Mesothelial cell of epicardium (in vitro differentiated cells): ENCODE results near the gene ZNF831. TPM values are rescaled to one million over a fixed set of nuclear protein-coding genes. Genes with fewer than 3 reads are reported as not detected.

Experiments used
- DNase-seq, 2 experiments: peaks; one replicate each; pipeline ENCODE4 v3.0.0; 2021; ENCODE audit warnings: low spot score in 2 of 2; ENCODE audit not compliant: unreplicated experiment in 2 of 2
- H3K27ac Mint-ChIP-seq: 2 replicates; pipeline ENCODE4 v1.8.0; 2021; ENCODE audit warnings: mixed read lengths
- H3K27me3 Mint-ChIP-seq: 2 replicates; pipeline ENCODE4 v1.8.0; 2021; ENCODE audit warnings: low read depth, mixed read lengths
- H3K36me3 Mint-ChIP-seq: 2 replicates; pipeline ENCODE4 v1.8.0; 2021; ENCODE audit warnings: mixed read lengths
- H3K4me1 Mint-ChIP-seq: 2 replicates; pipeline ENCODE4 v1.8.0; 2021; ENCODE audit warnings: mixed read lengths
- H3K4me3 Mint-ChIP-seq: 2 replicates; pipeline ENCODE4 v1.8.0; 2021; ENCODE audit warnings: mild to moderate bottlenecking, moderate library complexity, mixed read lengths
- H3K9me3 Mint-ChIP-seq: 2 replicates; pipeline ENCODE4 v1.8.0; 2021; ENCODE audit warnings: mixed read lengths
- total RNA-seq: library from RNA; stranded (reverse); gene quantifications from 3 replicates; pipeline ENCODE4 v1.2.1, GENCODE V29; 2021
- TF ChIP-seq, protein P1 (sequence below): fragments of 200-600 bp; sonication (generic); IDR thresholded peaks from one replicate; pipeline ENCODE4 v1.5.0; 2021; ENCODE audit warnings: antibody characterized with exemption; ENCODE audit not compliant: unreplicated experiment

ZNF831 gene
- total RNA-seq, 1 donor from 2014 or later = 0.02 TPM

- Mint-ChIP-seq H3K36me3 (no peaks in the 10 kb centered on the region), H3K27ac (no peak overlapping the region), H3K27me3 (peaks cover 59% of the 10 kb centered on the region), H3K4me1 (peaks cover 10% of the 10 kb centered on the region), H3K9me3 (peaks cover 14% of the 10 kb centered on the region), H3K4me3 (no peak overlapping the region)
- DNase-seq = no peak
- TF ChIP-seq, protein P1, sequence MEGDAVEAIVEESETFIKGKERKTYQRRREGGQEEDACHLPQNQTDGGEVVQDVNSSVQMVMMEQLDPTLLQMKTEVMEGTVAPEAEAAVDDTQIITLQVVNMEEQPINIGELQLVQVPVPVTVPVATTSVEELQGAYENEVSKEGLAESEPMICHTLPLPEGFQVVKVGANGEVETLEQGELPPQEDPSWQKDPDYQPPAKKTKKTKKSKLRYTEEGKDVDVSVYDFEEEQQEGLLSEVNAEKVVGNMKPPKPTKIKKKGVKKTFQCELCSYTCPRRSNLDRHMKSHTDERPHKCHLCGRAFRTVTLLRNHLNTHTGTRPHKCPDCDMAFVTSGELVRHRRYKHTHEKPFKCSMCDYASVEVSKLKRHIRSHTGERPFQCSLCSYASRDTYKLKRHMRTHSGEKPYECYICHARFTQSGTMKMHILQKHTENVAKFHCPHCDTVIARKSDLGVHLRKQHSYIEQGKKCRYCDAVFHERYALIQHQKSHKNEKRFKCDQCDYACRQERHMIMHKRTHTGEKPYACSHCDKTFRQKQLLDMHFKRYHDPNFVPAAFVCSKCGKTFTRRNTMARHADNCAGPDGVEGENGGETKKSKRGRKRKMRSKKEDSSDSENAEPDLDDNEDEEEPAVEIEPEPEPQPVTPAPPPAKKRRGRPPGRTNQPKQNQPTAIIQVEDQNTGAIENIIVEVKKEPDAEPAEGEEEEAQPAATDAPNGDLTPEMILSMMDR = no peak
These were observed 15.5 kb downstream of the ZNF831 start for GRCh38 chr20:59178983-59179595.

- no peak for DNase-seq
- TF ChIP-seq, protein P1 = no peak
- Mint-ChIP-seq H3K27me3 (peaks cover 58% of the 10 kb centered on the region), H3K27ac (no peak overlapping the region), H3K4me1 (peaks cover 10% of the 10 kb centered on the region), H3K36me3 (no peaks in the 10 kb centered on the region), H3K9me3 (peaks cover 17% of the 10 kb centered on the region), H3K4me3 (no peak overlapping the region)
These were observed 16.4 kb downstream of the ZNF831 start for GRCh38 chr20:59179988-59180387.

DNA sequence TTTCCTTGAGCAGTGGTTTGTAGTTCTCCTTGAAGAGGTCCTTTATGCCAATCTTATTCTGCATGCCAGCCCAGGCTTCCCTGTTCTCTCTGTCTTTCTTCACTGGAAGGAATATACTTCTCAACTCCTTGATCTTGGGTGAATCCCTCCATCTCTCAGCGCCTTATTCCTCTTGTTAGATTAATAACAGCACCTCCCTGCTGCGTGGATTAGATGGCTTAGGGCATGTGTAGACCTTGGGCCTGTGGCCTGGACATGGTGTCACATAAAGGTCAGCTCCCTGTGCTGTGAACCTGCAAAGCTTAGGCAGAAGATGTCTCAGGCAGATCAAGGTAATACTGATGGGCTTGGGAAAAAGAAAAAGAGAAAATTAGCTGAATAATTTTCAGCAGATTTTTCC is 18.3 kb downstream of the ZNF831 start:
- no peaks in the 10 kb centered on the region for H3K4me1 Mint-ChIP-seq
- H3K36me3 Mint-ChIP-seq = no peaks in the 10 kb centered on the region
- no peak for DNase-seq
- H3K4me3 Mint-ChIP-seq = no peak overlapping the region
- H3K9me3 Mint-ChIP-seq = peaks cover 17% of the 10 kb centered on the region
- TF ChIP-seq, protein P1 = no peak
- peaks cover 64% of the 10 kb centered on the region for H3K27me3 Mint-ChIP-seq
- no peak overlapping the region for H3K27ac Mint-ChIP-seq

DNA sequence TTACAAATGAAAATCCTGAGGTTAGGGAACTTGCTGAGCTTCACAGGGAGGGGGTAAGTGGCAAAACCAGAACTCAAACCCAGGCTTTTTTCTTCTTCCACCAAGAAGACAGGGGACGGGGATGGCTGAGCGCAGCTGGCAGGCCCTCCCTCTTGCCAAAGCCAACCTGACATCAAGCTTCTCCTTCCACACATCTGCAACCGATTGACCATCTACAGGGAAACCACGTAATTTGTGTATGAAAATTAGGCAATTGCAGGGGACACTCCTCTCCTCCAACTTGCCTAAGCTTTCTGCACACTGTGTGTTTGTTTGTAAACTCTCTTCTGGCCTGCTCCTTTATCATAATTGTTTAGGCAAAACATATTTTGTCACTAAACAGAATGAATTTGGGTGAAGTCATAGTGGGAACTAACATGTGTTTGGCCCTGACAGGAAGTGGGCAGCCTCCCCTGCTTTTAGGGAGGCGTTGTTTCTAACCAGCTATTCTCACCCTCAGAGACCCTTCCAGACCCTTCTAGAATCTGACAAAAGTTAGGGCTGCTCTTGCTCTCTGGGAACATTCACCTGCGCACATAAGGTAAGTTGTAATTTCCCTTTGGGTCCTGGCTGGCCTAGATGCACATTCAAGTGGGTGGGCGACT is 18.9 kb downstream of the ZNF831 start:
- no peaks in the 10 kb centered on the region for H3K4me1 Mint-ChIP-seq
- no peak for DNase-seq
- H3K27ac Mint-ChIP-seq = no peak overlapping the region
- TF ChIP-seq, protein P1 = no peak
- no peaks in the 10 kb centered on the region for H3K36me3 Mint-ChIP-seq
- H3K4me3 Mint-ChIP-seq = no peak overlapping the region
- H3K9me3 Mint-ChIP-seq = peaks cover 17% of the 10 kb centered on the region
- H3K27me3 Mint-ChIP-seq = peaks cover 60% of the 10 kb centered on the region

DNA sequence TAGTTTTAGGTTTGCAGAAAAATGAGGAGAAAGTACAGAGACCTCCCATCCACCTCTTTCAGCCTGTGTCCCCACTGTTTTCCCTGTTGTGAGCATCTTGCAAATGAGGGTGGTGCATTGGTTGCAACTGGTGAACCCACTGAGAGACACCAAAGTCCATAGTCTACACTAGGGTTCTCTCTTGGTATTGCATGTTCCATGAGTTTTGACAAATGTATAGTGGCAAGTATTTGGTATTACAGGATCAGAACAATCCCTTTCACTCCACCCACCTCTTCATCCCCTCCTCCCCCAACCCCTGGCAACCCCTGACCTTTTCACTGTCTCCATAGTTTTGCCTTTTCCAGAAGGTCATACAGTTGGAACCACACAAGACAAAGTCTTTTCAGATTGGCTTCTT is 20.1 kb downstream of the ZNF831 start:
- Mint-ChIP-seq H3K36me3 (no peaks in the 10 kb centered on the region), H3K27me3 (peaks cover 49% of the 10 kb centered on the region), H3K27ac (no peak overlapping the region), H3K9me3 (peaks cover 17% of the 10 kb centered on the region), H3K4me1 (no peaks in the 10 kb centered on the region), H3K4me3 (no peak overlapping the region)
- no peak for DNase-seq
- TF ChIP-seq, protein P1 = no peak
